Breast epithelium (tissue), 4 donors: Measurements from ENCODE around the gene SPCS2. TPM values are rescaled to one million over a fixed set of nuclear protein-coding genes. Genes with fewer than 3 reads are reported as not detected.

Experiments
- DNase-seq, 2 donors: peaks; one replicate each; pipeline ENCODE4 v3.0.0-alpha.2; 2019; ENCODE audit warnings: low spot score in 2 of 2
- H3K27ac ChIP-seq, 2 donors: fragments of 200-600 bp; sonication (generic) in 1 of 2; one replicate each; pipeline ENCODE4 v1.5.1; 2016 to 2019; ENCODE audit warnings: mild to moderate bottlenecking in 1 of 2
- H3K27me3 ChIP-seq, 2 donors: fragments of 200-600 bp; sonication (generic) in 1 of 2; one replicate each; pipeline versions ENCODE4 v1.5.1 to v1.6.0; 2017 to 2019; ENCODE audit warnings: control low read depth in 1 of 2, mild to moderate bottlenecking in 1 of 2
- H3K36me3 ChIP-seq: fragments of 200-600 bp; one replicate; pipeline ENCODE4 v1.5.1; 2019
- H3K4me1 ChIP-seq, 2 donors: fragments of 200-600 bp; sonication (generic); one replicate each; pipeline ENCODE4 v1.5.1; 2016 to 2019; ENCODE audit warnings: control low read depth in 1 of 2
- H3K4me3 ChIP-seq, 3 donors: fragments of 200-600 bp; sonication (generic); 1 replicate in 2 of 3; 2 replicates in 1 of 3; pipeline ENCODE4 v1.5.1; 2016 to 2019; ENCODE audit warnings: mild to moderate bottlenecking in 3 of 3, moderate library complexity in 2 of 3
- H3K9me3 ChIP-seq, 2 donors: fragments of 200-600 bp; sonication (generic) in 1 of 2; one replicate each; pipeline ENCODE4 v1.5.1; 2016 to 2019; ENCODE audit warnings: control low read depth in 1 of 2
- POLR2A ChIP-seq: fragments of 450-650 bp; IDR thresholded peaks from one replicate; pipeline ENCODE4 v1.6.1; 2016; ENCODE audit warnings: antibody characterized with exemption, mild to moderate bottlenecking, moderate library complexity
- POLR2AphosphoS5 ChIP-seq, 3 donors: sonication (generic); formaldehyde crosslinking; IDR thresholded peaks; one replicate each; pipeline ENCODE4 v1.6.1; 2017; ENCODE audit warnings: antibody characterized with exemption in 3 of 3
- intact Hi-C: fragments of 100-400 bp; cut with DNase I; formaldehyde crosslinking; loops from one replicate; pipeline ENCODE4 v1.15.1; 2023; ENCODE audit warnings: low total_unique reads
- total RNA-seq, 3 donors: library from RNA; depleted of rRNA; stranded (reverse); fragments of >200 nt; gene quantifications; one replicate each; pipeline ENCODE4 v1.1.0, GENCODE V29; 2016
- TF ChIP-seq, protein P1 (sequence below), 3 donors: fragments of 450-650 bp; IDR thresholded peaks; one replicate each; pipeline ENCODE4 v1.5.1; 2016 to 2017; ENCODE audit warnings: antibody characterized with exemption in 3 of 3, mild to moderate bottlenecking in 3 of 3, moderate library complexity in 3 of 3

SPCS2 gene
- total RNA-seq, 3 donors from 2014 or later = 34.1 to 57.8 (median 57.5) TPM

DNA sequence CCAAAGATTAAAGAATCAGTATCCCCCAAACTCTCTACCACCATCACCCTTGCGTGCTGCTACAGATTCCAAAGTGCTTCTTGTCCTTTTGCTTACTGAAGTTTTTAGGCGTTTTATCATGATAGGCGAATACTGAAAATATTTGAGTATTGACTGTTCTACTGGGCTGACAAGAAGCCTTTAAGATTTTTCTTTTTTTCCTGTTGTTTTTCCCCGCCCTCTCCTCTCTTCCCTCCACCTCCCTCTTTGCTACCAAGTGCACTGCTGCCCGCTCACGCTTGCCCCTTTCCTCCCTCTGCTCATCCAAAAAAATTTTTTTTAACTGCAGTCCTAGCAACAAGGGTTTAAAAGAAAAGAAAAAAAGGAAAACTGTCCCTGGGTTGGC lies 679 bp downstream of the SPCS2 start:
- Histone ChIP-seq H3K4me1 (peaks cover 0 to 9% of the 10 kb centered on the region in 2 donors), H3K4me3 (peak overlapping the region; percentile 74 to 93 (median 91)), H3K27ac (peak overlapping the region in 1 of 2 donors; percentile 90), H3K27me3 (no peaks in the 10 kb centered on the region), H3K9me3 (no peaks in the 10 kb centered on the region), H3K36me3 (no peaks in the 10 kb centered on the region)
- intact Hi-C loops = no loop called here
- no peak for DNase-seq
- TF ChIP-seq, protein P1, sequence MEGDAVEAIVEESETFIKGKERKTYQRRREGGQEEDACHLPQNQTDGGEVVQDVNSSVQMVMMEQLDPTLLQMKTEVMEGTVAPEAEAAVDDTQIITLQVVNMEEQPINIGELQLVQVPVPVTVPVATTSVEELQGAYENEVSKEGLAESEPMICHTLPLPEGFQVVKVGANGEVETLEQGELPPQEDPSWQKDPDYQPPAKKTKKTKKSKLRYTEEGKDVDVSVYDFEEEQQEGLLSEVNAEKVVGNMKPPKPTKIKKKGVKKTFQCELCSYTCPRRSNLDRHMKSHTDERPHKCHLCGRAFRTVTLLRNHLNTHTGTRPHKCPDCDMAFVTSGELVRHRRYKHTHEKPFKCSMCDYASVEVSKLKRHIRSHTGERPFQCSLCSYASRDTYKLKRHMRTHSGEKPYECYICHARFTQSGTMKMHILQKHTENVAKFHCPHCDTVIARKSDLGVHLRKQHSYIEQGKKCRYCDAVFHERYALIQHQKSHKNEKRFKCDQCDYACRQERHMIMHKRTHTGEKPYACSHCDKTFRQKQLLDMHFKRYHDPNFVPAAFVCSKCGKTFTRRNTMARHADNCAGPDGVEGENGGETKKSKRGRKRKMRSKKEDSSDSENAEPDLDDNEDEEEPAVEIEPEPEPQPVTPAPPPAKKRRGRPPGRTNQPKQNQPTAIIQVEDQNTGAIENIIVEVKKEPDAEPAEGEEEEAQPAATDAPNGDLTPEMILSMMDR (IDR thresholded peaks at IDR 0.05) = no peak
- TF ChIP-seq POLR2A = no peak
- TF ChIP-seq POLR2AphosphoS5 (IDR thresholded peaks at IDR 0.05) = no peak

DNA sequence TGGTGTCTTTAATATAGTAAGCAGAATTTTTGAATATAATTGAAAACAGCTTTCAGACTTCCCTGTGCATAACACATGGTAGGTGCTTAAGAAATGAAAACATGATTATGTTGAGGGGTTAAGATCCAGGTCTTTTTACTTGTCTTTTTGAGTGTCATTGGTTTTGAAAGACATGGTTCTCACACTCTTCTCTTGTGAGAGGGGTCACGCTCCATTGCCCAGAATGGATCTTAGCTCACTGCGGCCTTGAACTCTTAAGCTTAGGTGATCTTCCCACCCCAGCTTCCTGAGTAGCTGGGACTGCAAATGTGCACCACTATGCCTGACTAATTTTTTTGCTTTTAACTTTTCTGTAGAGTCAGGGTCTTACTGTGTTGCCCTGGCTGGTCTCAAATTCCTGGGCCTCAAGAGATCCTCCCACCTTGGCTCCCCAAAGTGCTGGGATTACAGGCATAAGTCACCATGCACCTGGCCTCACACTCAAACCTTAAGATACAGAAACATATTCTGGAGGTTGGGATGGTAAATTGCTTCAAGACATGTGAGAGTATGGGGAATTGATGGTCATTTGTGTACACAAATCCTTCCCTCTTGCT lies 1.4 kb downstream of the SPCS2 start:
- peak overlapping the region; percentile 74 to 93 (median 91) for H3K4me3 ChIP-seq
- no peaks in the 10 kb centered on the region for H3K27me3 ChIP-seq
- intact Hi-C loops = no loop called here
- no peaks in the 10 kb centered on the region for H3K9me3 ChIP-seq
- TF ChIP-seq POLR2A (no peak), POLR2AphosphoS5 (IDR thresholded peaks at IDR 0.05) (no peak)
- TF ChIP-seq, protein P1 (IDR thresholded peaks at IDR 0.05) = no peak
- no peak for DNase-seq
- peaks cover 0 to 9% of the 10 kb centered on the region in 2 donors for H3K4me1 ChIP-seq
- no peaks in the 10 kb centered on the region for H3K36me3 ChIP-seq
- H3K27ac ChIP-seq = no peak overlapping the region

DNA sequence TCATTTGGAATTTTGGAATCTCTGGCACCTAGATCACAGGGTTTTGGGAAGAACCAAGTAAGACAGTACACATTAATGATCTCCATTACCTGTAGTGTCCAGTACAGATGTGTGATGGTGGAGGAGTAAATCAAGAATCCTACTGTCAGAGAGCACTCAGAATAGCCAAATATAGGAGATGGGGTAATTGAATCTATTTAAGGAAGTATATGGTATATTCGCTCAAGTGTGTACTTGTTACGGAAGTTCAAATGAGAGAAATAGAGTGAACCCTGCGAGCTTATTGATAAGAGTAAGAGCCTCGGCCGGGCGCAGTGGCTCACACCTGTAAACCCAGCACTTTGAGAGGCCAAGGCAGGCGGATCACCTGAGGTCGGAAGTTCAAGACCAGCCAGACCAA lies 2.2 kb downstream of the SPCS2 start:
- Histone ChIP-seq H3K4me1 (peaks cover 0 to 9% of the 10 kb centered on the region in 2 donors), H3K4me3 (peak overlapping the region in 1 of 3 donors; percentile 74), H3K9me3 (no peaks in the 10 kb centered on the region), H3K27me3 (no peaks in the 10 kb centered on the region), H3K27ac (no peak overlapping the region), H3K36me3 (no peaks in the 10 kb centered on the region)
- TF ChIP-seq, protein P1 (IDR thresholded peaks at IDR 0.05) = no peak
- TF ChIP-seq POLR2A (no peak), POLR2AphosphoS5 (IDR thresholded peaks at IDR 0.05) (no peak)
- no peak for DNase-seq
- intact Hi-C loops = no loop called here

DNA sequence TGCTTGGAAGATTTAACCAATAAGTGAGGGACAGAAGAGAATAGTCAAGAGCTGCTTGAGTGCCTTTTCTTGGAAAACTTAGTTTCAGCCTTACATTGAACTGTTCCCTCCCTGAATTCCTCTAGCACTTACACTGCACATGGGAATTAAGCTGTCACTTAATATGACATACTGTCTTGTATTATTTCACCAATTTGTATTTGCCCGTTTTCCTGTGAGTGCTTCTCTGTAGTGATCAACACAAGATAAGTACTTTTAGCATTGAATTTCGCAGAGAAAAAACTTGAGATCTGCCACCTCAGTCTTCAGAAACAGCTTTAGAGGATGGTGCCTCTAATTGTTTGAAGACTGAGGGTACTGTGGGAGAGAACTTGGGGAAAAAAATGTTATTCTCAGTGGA lies 3.7 kb downstream of the SPCS2 start:
- Histone ChIP-seq H3K27me3 (no peaks in the 10 kb centered on the region), H3K4me1 (peaks cover 0 to 7% of the 10 kb centered on the region in 2 donors), H3K36me3 (no peaks in the 10 kb centered on the region), H3K4me3 (no peak overlapping the region), H3K27ac (no peak overlapping the region), H3K9me3 (no peaks in the 10 kb centered on the region)
- TF ChIP-seq POLR2A = no peak
- no peak for TF ChIP-seq POLR2AphosphoS5 (IDR thresholded peaks at IDR 0.05)
- TF ChIP-seq, protein P1 (IDR thresholded peaks at IDR 0.05) = no peak
- no peak for DNase-seq
- intact Hi-C loops = no loop called here

DNA sequence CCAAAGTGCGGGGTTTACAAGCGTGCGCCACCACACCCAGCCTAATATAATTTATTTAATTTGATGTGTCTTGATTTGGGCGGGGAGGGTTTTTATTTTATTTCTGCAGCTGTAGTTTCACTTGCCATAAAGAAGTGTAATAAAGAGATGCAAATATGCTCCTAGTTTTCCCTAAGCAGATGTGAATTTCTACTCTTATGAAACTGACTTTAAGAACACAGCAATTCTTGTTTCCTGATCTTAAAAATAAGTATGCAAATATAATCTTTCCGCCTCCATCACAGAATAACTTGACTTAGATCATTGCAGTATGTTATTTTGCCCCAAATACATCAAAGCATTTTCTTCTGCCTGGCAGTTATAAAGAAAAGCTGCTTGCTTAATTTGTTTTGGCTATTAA lies 4.4 kb downstream of the SPCS2 start:
- H3K4me1 ChIP-seq = no peaks in the 10 kb centered on the region
- intact Hi-C loops = no loop called here

More for the DNA sequence above, 4.4 kb downstream of the SPCS2 start:
- H3K9me3 ChIP-seq = no peaks in the 10 kb centered on the region
- no peak overlapping the region for H3K27ac ChIP-seq
- no peak overlapping the region for H3K4me3 ChIP-seq
- no peaks in the 10 kb centered on the region for H3K27me3 ChIP-seq
- no peak for TF ChIP-seq POLR2A
- no peak for DNase-seq
- H3K36me3 ChIP-seq = no peaks in the 10 kb centered on the region
